Heart left ventricle (tissue), 16 donors: ENCODE results near the gene TSSK3. TPM values are rescaled to one million over a fixed set of nuclear protein-coding genes. Genes with fewer than 3 reads are reported as not detected.

Source experiments
- ATAC-seq, 4 donors: fragments of 200-7000 bp; cut with Tn5 transposase; one replicate each; pipeline ENCODE4 v1.9.1; 2020 to 2022; ENCODE audit warnings: moderate library complexity in 4 of 4, mild to moderate bottlenecking in 3 of 4, moderate number of reproducible peaks in 1 of 4
- DNase-seq, 5 donors: peaks; one replicate each; pipeline ENCODE4 v3.0.0-alpha.2; 2020
- H3K27ac ChIP-seq, 12 donors: fragments of 200-600 bp; sonication (generic) in 4 of 12; one replicate each; pipeline versions ENCODE4 v1.5.0 to v1.8.0; 2016 to 2022; ENCODE audit warnings: mild to moderate bottlenecking in 2 of 12
- H3K27me3 ChIP-seq, 9 donors: fragments of 200-600 bp; sonication (generic) in 2 of 9; one replicate each; pipeline versions ENCODE4 v1.5.1 to v1.8.0; 2016 to 2022; ENCODE audit warnings: mild to moderate bottlenecking in 3 of 9
- H3K36me3 ChIP-seq, 9 donors: fragments of 200-600 bp; sonication (generic) in 2 of 9; one replicate each; pipeline versions ENCODE4 v1.5.0 to v1.8.0; 2018 to 2022; ENCODE audit warnings: mild to moderate bottlenecking in 2 of 9
- H3K4me1 ChIP-seq, 12 donors: fragments of 200-600 bp; sonication (generic) in 4 of 12; one replicate each; pipeline versions ENCODE4 v1.5.0 to v1.8.0; 2016 to 2022; ENCODE audit warnings: mild to moderate bottlenecking in 3 of 12
- H3K4me3 ChIP-seq, 12 donors: fragments of 200-600 bp; sonication (generic) in 4 of 12; one replicate each; pipeline versions ENCODE4 v1.5.0 to v1.8.0; 2017 to 2022; ENCODE audit warnings: mild to moderate bottlenecking in 9 of 12, moderate library complexity in 4 of 12
- H3K9me3 ChIP-seq, 12 donors: fragments of 200-600 bp; sonication (generic) in 4 of 12; one replicate each; pipeline versions ENCODE4 v1.5.0 to v1.8.0; 2016 to 2022; ENCODE audit warnings: mild to moderate bottlenecking in 1 of 12
- POLR2A ChIP-seq, 2 donors: fragments of 450-650 bp; IDR thresholded peaks; one replicate each; pipeline ENCODE4 v1.6.1; 2017; ENCODE audit warnings: antibody characterized with exemption in 2 of 2, mild to moderate bottlenecking in 2 of 2, moderate library complexity in 2 of 2
- WGBS, 4 donors: extraction: QIAGEN DNeasy Blood & Tissue Kit in 2 of 4; methylation state at CpG; one replicate each; pipeline versions ENCODE4 v1.1.5 to v1.1.7; 2013 to 2018; 5-methylcytosine and 5-hydroxymethylcytosine counted together
- intact Hi-C, 10 donors: fragments of 100-400 bp; cut with DNase I; formaldehyde crosslinking; loops; one replicate each; pipeline versions ENCODE4 v1.11.1 to v1.14.2; 2022
- long read RNA-seq, 3 donors: library from polyadenylated mRNA; unstranded; transcript quantifications; one replicate each; pipeline ENCODE4 v2.0.0, GENCODE V29; 2020 to 2021
- polyA plus RNA-seq, 2 donors: library from polyadenylated mRNA; stranded (reverse); fragments of 200-250 nt; gene quantifications; one replicate each; pipeline ENCODE4 v1.2.3, GENCODE V29; 2013
- total RNA-seq, 9 donors: library from RNA; depleted of rRNA in 2 of 9; stranded (reverse); fragments of >200 nt in 2 of 9; fragmentation: NEBNext Ultra II Directional in 3 of 9; extraction: Animal tissue kit (Norgen Biotek cat#: 25700) in 3 of 9; gene quantifications; one replicate each; pipeline versions ENCODE4 v1.1.0 to v1.2.4, GENCODE V29; 2016 to 2023
- TF ChIP-seq, protein P1 (sequence below), 12 donors: fragments of 200-600 bp; sonication (generic) in 4 of 12; IDR thresholded peaks; one replicate each; pipeline versions ENCODE4 v1.5.0 to v1.8.0; 2018 to 2022; ENCODE audit warnings: antibody characterized with exemption in 12 of 12, mild to moderate bottlenecking in 5 of 12
- donor health status: ischemic (EF 13 %, LVEDD 7.1; RV severe dilation, severe dysfunction).
- donor health status: healthy with polysubstance abuse.
- donor health status: DM: no; HTN: yes; CAD: no.
- donor health status: DM: no; HTN: no; CAD: no.
- donor health status: ischemic (EF 25% LVEDD 6.9; RV normal size, moderate dysfunction).
- donor health status: ischemic (EF 25% LVEDD 5.7; RV mildly dilated, moderate dysfunction).
- donor health status: healthy.
- donor health status: DM: yes; HTN: yes; CAD: no.
- donor health status: ischemic (EF 35%, LVEDD 5.7; RV mildly dilated, moderate dysfunction).
- donor health status: nonischemic (EF 11% LVEDD 7.7; RV severe dilation, severe dysfunction).
- donor health status: DM: yes; HTN: yes; CAD: no.
- donor health status: PGD.
- donor health status: ischemic (EF 29% LVEDD 5.4; RV normal size, mild dysfunction).
- donor health status: nonischemic (EF 23%, LVEDD 6.1; RV moderate dilation, normal function).

TSSK3 gene
- total RNA-seq: 1 to 10 TPM in 6 of 9 donors, under 1 TPM in 1, not detected in 2; 0.72 to 2.6 (median 1.7) TPM
- 1 to 10 TPM in 1 of 2 donors, under 1 TPM in 1; 0.37 to 3.1 TPM for polyA plus RNA-seq
- long read RNA-seq, donor 1, partial matches to known transcripts: 0 of 2 reads
- long read RNA-seq, donor 1, other reads (novel, unspliced or antisense): 2 of 2 reads
- long read RNA-seq, donor 2, partial matches to known transcripts: 0 of 2 reads
- long read RNA-seq, donor 2, other reads (novel, unspliced or antisense): 2 of 2 reads
- long read RNA-seq, donor 3: 0 reads

DNA sequence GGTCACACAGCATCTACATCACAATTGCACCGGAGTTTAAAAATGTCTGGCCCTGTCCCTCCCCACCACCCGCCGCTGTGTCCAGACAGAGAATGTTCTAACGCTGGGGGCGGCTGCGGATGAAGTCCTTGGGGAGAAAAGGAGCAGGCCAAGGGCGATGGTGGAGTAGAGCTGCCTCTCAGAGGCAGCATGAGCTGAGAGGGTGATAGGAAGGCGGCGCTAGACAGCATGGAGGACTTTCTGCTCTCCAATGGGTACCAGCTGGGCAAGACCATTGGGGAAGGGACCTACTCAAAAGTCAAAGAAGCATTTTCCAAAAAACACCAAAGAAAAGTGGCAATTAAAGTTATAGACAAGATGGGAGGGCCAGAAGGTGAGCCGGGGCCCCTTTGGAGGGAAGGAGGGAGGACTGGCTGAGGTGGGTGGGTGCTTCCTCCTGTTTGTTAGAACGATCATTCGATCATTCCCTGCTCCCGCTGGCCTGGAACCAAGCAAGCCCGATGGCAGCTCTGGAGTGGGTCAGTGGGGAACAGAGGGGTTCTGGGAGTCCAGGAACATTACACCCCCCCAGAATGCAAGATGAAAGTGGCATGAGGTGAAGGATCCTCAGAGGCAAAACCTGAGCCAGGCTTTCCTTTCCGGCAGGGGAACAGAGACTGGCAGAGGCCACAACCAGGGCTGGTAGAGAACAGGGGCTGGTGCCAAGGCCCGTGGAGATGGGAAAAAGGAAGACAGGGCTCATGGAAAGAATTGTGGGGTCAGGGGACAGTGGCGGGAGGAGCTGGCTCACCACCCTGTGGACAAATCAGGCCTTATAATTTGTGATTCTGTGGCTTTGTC is at the start of gene TSSK3, which contains the start of gene FAM229A:
Gene TSSK3 (plus strand): TSS at position 66 of the 840 bp plus-strand sequence. CDS start 163 bp downstream, at position 229.
Gene FAM229A (minus strand): TSS at position 12 of the 840 bp plus-strand sequence. CDS start 394 bp downstream, outside the sequence.
- H3K4me3 ChIP-seq: peak within 1 kb of the TSS; percentile 10 to 58 (median 48)
- peak in 3 of 4 donors; percentile 16 to 39 (median 16) for ATAC-seq
- no peaks in the 10 kb centered on the region for H3K9me3 ChIP-seq
- peak in 1 of 5 donors; percentile 20 for DNase-seq
- peaks cover 0 to 49% (median 42%) of the 10 kb centered on the region in 9 donors for H3K36me3 ChIP-seq
- peak within 1 kb of the TSS in 7 of 12 donors; percentile 9 to 63 (median 30) for H3K27ac ChIP-seq
- 53 to 66% (median 55%) methylated on average over 17 of the region's 17 CpGs for WGBS, 4 donors
- no peak for TF ChIP-seq POLR2A (IDR thresholded peaks at IDR 0.05)
- TF ChIP-seq, protein P1, sequence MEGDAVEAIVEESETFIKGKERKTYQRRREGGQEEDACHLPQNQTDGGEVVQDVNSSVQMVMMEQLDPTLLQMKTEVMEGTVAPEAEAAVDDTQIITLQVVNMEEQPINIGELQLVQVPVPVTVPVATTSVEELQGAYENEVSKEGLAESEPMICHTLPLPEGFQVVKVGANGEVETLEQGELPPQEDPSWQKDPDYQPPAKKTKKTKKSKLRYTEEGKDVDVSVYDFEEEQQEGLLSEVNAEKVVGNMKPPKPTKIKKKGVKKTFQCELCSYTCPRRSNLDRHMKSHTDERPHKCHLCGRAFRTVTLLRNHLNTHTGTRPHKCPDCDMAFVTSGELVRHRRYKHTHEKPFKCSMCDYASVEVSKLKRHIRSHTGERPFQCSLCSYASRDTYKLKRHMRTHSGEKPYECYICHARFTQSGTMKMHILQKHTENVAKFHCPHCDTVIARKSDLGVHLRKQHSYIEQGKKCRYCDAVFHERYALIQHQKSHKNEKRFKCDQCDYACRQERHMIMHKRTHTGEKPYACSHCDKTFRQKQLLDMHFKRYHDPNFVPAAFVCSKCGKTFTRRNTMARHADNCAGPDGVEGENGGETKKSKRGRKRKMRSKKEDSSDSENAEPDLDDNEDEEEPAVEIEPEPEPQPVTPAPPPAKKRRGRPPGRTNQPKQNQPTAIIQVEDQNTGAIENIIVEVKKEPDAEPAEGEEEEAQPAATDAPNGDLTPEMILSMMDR (IDR thresholded peaks at IDR 0.05): no peak
- intact Hi-C loops: no loop called here
- peaks cover 3 to 26% (median 15%) of the 10 kb centered on the region in 12 donors for H3K4me1 ChIP-seq
- no peaks in the 10 kb centered on the region for H3K27me3 ChIP-seq

- no peak for TF ChIP-seq POLR2A (IDR thresholded peaks at IDR 0.05)
- TF ChIP-seq, protein P1 (IDR thresholded peaks at IDR 0.05): no peak
- no peaks in the 10 kb centered on the region for H3K9me3 ChIP-seq
- no peak overlapping the region for H3K27ac ChIP-seq
- H3K27me3 ChIP-seq: no peaks in the 10 kb centered on the region
- ATAC-seq (no peak), DNase-seq (no peak)
- peaks cover 0 to 14% (median 6%) of the 10 kb centered on the region in 12 donors for H3K4me1 ChIP-seq
- WGBS, 4 donors: 67 to 71% (median 68%) methylated on average over 3 of the region's 3 CpGs
- peaks cover 0 to 40% (median 29%) of the 10 kb centered on the region in 9 donors for H3K36me3 ChIP-seq
- no peak overlapping the region for H3K4me3 ChIP-seq
- intact Hi-C loops: loop anchor here in 8 of 10 donors (2.0 to 10.0 kb wide), 6 partner anchors 72 to 102 kb away; partner anchors contain the start of genes EIF3I (in 1 of the 8), FAM167B (in 1 of the 8) and TMEM234 (in 1 of the 8)
Observed at GRCh38 chr1:32316903-32317277, 45.4 kb upstream of the TSSK3 start.

- H3K27ac ChIP-seq: no peak overlapping the region
- peaks cover 0 to 49% (median 29%) of the 10 kb centered on the region in 9 donors for H3K36me3 ChIP-seq
- ATAC-seq: no peak
- H3K4me1 ChIP-seq: peaks cover 0 to 17% (median 6%) of the 10 kb centered on the region in 12 donors
- intact Hi-C loops: loop anchor here in 8 of 10 donors (5.0 to 10.0 kb wide), 5 partner anchors 73 to 103 kb away; partner anchors contain the start of genes EIF3I (in 1 of the 8), FAM167B (in 1 of the 8) and TMEM234 (in 1 of the 8)
- TF ChIP-seq POLR2A (IDR thresholded peaks at IDR 0.05): no peak
- TF ChIP-seq, protein P1 (IDR thresholded peaks at IDR 0.05): no peak
- WGBS, 4 donors: 96 to 97% (median 97%) methylated on average over 10 of the region's 10 CpGs
- no peaks in the 10 kb centered on the region for H3K9me3 ChIP-seq
- H3K4me3 ChIP-seq: no peak overlapping the region
- no peak for DNase-seq
- no peaks in the 10 kb centered on the region for H3K27me3 ChIP-seq
Observed at GRCh38 chr1:32318127-32318869, 44.0 kb upstream of the TSSK3 start.
